GM19099 (cell line): ENCODE measurements around the gene CYP26C1.

Experiments
- POLR2A ChIP-seq: IDR thresholded peaks from 3 replicates; pipeline ENCODE4 v1.6.1; 2011; ENCODE audit warnings: low read depth; ENCODE audit not compliant: insufficient read length; ENCODE audit errors: extremely low read depth

The CYP26C1 gene

DNA sequence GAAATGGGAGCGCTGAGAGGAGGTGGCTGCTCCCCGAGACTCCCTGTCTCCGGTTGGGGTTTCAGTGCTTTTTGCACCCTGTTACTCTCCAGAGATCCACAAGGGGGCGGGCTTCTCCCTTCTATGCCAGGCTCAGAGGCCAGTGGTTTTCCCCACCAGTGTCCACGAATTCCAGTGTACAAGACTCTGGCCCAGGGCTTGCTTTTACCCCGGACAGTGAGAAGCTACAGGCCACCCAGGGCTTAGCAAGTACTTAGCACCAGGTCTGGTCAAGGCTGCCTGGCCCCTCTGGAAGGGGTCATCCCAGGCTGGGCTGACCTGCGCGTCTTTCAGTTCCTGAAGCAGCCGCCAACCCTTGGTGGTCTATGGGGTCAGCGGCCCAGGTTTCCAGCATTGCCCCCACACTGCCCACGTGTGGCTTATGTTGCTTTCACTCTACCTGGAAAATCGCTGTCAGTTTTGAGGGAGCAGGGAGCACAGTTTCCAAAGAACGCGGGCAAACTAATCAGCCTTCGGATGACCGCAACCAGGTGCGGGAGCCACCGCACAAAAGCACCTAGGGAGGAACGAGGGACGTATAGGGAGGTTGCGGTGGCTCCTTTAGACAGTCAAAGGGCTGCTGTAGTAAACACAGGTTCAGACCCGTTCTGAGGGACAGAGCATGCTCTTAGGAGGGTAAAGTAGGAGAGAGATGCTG, 19.9 kb downstream of the CYP26C1 start:
- no peak for TF ChIP-seq POLR2A

DNA sequence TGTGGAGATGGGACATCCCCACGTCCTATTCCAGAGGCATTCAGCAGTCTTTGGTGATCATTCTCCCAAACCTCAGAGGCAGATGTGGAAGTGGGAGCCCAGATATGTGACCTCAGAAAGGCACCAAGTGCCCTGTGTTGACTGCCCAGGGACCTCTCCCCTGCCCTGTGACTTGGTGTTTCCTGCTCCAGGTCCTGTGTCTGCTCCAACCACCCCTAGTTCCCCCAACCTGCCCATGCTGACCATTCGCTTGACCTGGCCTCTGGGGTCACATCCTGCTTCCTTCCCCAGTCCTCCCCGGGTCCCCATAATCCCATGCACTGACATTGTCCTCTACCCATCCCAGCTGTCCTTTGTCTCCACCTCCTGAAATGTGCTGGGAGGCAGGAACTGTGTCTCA, 20.7 kb downstream of the CYP26C1 start:
- TF ChIP-seq POLR2A: no peak

DNA sequence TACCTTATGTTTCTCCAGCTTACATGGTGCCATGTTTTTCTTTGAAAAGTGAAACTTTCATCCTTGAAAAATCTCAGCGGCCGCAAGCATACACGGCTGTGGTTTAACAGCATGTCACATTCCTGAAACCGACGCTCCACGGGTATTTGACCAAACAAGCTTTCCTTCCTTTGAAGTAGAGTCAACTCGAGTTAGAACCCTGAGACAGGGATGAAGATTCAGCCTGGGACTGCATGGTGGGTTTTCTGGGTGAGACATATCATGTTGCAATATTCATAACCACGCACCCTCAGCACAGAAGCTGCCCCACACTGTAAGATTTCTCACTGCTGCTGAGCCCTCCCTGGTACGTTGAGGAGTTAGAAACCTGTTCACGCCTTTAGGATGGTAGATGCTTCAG, 21.2 kb downstream of the CYP26C1 start:
- TF ChIP-seq POLR2A: no peak

DNA sequence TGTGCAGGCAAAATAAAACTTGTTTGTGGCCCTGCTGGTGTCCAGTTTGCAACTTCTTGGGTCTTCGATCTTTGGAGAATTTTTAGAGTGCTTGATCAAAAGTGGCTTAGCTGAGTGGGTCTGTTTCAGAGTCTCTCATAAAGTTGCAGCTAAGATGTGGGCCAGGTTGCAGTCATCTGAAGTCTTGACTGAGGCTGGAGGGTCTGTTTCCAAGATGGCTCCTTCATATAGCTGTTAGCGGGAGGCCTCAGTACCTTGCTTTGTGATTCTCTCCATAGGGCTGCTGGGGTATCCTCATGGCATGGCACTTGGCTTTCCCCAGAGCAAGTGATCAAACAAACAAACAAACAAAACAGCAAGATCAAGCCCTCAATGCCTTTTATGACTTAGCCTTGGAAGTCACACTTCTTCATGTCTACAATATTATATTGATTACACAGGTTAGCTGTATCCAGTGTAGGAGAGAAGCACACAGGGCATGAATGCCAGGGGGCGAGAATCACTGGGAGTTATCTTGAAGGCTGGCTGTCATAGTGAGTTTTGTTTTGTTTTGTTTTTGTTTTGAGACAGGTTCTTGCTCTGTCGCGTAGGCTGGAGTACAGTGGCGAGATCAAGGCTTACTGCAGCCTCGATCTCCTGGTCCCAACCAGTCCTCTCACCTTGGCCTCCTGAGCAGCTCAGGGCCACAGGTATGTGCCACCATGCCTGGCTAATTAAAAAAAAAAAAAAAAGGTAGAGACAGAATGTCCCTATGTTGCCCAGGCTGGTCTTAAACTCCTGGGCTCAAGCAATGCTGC, 23.3 kb downstream of the CYP26C1 start:
- TF ChIP-seq POLR2A: no peak

DNA sequence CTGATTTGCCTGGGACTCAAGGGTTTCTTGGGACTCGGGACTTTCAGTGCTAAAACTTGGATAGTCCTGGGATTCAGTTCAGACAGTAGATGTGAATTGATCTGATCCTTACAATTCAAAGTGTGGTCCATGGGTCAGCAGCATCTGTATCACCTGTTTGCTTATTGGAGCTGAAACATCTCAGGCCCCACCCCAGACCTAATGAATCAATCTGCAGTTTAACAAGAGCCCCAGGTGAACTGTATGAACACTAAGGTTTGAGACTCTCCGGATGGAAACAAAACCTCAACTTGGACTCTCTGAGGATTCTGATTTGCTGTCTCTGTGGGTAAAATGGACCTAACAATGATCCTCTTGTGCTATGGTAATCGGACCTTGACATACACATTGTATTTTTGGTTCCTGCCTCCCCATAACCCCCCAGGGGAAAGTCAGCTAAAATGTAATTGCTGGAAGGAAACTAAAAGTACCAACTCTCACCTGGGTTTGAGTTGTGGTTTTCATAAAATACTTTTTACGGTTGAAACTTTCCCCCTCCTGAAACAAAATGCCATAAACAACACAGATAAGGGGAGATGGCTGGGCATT, 24.8 kb downstream of the CYP26C1 start:
- TF ChIP-seq POLR2A: no peak

DNA sequence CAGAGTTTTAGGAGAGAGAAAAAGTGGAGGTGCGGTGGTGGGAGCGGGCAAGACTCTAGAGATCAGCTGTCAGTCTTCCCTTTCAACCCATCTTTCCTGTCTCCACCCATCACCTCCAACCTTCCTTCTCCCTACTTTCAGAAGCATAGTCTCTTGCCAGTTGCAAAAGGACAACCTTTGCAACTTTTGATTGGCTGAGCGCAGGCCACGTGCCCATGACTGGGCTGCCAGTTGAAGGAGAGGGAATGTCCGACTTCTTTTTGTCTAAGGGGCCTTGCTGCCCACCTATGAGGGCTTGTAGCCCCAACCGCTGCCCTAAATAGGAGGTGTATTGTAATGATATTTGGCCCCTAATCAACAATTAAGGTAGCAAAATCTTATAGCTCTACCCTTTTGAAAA, 25.7 kb downstream of the CYP26C1 start:
- no peak for TF ChIP-seq POLR2A

DNA sequence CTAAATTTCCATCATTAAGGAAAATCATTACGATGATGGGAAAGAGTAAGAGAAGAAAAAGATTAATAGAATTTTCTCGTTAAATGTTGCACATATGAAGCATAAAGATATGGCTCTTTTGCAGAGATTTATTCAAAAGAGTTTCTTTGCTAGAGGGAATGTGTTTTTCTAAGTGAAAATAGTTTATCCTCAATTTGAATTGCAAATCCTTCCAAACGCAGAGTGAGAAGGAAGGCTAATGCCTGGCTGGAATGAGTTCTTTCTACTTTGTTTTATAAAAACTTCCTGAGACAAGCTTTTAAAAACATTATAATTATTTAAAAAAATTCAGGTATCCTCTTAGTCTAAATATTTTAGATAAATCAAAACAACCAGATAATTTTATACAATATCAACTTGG, 27.2 kb downstream of the CYP26C1 start:
- TF ChIP-seq POLR2A: no peak

DNA sequence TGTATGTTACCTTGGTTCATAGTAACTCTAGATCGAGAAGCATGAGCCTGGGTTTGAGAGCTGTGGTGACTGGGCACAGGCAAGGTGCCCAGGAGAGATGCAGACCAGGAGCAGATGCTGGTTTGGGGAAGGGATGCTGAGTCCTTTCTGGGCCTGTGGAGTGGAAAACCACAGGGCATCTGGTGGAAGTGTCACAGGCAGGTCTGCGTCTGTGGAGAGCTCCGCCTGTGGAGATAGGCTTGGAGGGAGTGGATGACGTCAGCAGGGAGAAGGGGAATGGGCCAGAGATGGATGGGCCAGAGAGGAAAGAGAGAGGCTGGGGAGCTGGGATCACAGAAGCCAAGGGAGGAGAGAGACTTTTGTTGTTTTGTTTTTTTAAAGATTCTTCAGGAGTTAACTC, 27.9 kb downstream of the CYP26C1 start:
- TF ChIP-seq POLR2A: no peak

DNA sequence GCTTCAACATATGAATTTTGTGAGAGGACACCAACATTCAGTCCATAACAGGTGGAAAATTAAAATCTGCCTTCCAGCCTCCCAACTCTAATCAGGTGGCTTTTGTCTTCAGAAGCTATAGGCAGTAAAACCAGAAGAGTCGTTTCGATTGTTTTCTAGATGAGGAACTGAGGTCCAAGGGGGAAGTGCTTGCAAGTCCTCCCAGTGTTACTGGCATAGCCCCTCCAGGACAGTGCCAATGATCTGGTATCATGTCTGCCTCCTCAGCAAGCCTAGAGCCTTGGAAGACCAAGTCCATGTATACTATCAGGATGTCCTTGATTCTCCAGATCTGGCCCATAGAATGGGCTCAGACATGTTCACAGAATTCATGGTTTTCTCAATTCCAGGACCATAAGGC, 30.0 kb downstream of the CYP26C1 start:
- no peak for TF ChIP-seq POLR2A

DNA sequence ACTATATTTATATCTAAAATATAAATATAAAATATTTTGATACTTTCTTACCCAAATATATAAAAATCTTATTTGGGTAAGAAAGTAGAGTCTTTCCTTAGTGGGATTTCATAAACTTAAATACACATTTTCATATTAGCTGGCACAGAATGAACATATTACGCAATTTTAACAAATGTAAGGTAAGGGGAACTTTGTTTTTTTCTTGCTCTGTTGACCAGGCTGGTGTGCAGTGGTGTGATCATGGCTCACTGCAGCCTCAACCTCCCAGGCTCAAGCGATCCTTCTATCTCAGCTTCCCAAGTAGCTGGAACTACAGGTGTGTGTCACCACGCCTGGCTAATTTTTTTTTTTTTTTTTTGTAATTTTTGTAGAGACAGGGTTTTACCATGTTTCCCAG, 31.4 kb downstream of the CYP26C1 start:
- no peak for TF ChIP-seq POLR2A

DNA sequence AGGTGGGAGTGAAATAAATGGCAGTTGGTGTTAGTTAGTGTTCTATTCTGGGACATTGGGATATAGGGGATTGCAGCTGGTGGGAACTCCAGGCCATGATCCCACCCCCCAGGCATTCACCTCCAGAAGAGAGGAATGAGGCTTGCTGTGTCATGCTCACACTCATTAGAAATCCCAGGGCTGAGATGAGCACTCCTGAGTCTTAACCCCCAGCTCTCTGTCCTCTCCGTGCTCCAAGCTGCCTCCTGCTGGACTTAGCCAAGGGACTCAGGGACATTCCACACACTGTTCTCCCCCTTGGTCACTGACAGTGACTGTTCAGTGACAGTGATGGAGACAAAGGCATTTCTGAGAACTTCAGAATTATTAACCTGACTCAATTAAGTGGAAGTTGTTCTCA, 34.6 kb downstream of the CYP26C1 start:
- TF ChIP-seq POLR2A: no peak

DNA sequence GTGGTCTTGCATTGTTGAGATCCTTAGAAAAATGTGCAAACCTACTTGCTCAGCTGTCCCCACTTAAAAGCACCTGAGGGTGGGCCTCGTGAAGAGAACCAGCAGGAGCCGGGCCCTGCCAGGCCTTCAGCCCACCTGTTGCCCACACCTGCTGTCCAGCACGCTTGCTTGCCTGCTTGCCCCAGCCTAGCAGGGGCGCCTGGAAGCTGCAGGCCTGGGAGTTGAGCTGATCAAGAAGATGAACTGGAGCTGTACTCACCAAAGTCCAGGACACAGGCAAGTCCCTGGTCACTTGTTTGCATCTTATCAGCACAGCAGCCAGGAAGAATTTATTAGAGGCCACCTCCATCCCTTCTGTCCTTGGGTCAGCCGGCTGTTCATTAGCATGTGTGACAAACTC, 36.3 kb downstream of the CYP26C1 start:
- TF ChIP-seq POLR2A: no peak

DNA sequence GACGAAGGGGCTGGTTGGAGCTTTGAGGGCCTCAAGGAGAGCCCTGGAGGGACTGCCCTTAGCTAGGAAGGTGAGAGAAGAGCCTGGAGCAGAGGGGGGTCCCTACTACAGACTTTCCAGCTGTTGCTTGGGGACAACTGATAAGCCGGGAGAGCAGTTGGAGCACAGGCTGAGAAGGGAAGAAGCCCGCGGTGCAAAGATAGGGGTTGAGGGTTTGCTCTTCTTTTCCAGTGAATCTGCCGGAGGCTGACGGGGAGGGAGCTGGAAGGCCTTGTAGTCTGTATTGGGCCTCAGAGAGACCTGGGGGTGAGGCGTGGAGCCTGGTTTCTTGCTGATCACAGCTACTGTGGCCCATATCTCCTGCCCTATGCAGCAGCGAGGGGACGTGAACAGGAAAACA, 36.8 kb downstream of the CYP26C1 start:
- TF ChIP-seq POLR2A: no peak

DNA sequence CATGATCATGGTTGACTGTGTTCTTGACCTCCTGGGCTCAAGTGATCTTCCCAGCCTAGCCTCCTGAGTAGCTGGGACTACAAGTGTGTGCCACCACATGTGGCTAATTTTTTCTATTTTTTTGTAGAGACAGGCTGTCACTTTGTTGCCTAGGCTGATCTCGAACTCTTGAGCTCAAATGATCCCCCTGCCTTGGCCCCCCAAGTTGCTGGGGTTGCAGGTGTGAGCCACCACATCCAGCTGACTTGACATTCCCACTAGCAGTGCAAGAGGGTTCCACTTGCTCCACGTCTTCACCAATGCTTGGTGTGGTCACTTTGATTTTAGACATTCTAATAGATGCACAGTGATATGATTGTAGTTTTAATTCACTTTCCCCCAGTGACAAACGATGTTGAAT, 38.2 kb downstream of the CYP26C1 start:
- TF ChIP-seq POLR2A: no peak

DNA sequence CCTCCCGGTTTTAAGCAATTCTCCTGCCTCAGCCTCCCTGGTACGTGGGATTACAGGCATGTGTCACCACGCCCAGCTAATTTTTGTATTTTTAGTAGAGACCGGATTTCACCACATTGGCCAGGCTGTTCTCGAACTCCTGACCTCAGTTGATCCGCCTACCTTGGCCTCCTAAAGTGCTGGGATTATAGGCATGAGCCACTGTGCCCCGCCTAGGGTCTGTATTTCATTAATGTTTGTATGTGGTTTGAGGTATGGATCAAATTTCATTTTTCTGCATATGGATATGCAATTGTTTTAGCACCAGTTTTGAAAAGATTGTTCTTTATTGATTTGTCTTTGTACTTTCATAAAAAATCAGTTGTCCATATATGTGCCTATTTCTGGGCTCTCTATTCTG, 39.1 kb downstream of the CYP26C1 start:
- no peak for TF ChIP-seq POLR2A

DNA sequence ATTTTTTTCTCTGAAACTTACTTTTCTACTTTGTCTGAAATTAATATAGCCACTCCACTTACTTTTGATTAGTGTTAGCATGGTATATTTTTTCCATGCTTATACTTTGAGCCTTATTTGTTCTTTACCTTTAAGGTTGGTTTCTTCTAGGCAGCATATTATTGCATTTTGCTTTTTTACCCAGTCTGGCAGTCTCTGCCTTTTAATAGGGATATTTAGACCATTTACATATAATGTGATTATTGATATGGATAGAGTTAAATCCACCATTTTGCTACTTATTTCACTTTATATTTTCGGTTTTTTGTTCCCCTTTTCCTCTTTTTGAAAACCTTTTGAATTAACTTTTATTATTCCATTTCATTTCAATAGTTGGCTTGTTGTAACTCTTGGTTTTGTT, 43.4 kb downstream of the CYP26C1 start:
- TF ChIP-seq POLR2A: no peak

DNA sequence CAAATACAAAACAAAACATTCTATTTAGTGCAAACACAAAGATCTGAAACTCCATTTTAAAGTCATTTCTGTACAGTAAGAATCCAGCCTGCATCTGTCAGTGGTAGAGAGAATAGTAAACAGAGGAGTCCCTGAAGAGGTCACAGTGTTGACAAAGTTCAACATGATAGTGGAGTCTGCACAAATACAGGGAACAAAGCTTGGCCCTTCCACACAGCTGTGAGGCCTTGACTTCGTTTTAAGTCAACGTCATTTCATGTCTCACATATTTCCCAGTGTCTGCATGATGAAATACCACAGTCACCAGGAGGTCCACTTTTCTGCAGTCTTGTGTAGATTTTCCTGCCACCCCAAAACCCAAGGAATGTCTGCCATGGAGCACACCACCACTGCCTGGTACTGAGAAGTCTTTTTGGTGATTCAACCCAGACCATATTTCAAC, 46.1 kb downstream of the CYP26C1 start:
- TF ChIP-seq POLR2A: no peak
